ENCODE data around the gene ANAPC10.
"Not testable (repeated sequence)": the region's sequence is repeated elsewhere in the genome, so short reads cannot be mapped to it uniquely, and the experiment has no call there.

ANAPC10 gene

DNA sequence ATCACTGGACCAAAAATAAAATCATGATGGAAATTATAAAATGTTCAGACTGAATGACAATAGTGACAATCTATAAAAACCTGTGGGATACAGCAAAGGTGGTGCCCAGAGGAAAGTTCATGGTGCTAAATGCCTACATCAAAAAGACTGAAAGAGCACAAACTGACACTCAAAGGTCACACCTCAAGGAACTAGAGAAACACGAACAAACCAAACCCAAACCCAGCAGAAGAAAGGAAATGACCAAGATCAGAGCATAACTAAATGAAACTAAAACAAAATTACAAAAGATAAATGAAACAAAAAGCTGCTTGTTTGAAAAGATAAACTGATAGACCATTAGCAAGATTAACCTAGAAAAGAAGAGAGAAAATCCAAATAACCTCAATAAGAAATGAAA is 78.7 kb downstream of the ANAPC10 start:
- peaks cover 2% of the 10 kb centered on the region for H3K36me3 ChIP-seq
- DNase-seq, result no peak
- H3K9me3 ChIP-seq (ENCODE audit: severe bottlenecking), result peaks cover 7% of the 10 kb centered on the region
- H3K27me3 ChIP-seq (ENCODE audit: insufficient read depth, low read depth, severe bottlenecking), result no peaks in the 10 kb centered on the region
- TF ChIP-seq, protein P1, sequence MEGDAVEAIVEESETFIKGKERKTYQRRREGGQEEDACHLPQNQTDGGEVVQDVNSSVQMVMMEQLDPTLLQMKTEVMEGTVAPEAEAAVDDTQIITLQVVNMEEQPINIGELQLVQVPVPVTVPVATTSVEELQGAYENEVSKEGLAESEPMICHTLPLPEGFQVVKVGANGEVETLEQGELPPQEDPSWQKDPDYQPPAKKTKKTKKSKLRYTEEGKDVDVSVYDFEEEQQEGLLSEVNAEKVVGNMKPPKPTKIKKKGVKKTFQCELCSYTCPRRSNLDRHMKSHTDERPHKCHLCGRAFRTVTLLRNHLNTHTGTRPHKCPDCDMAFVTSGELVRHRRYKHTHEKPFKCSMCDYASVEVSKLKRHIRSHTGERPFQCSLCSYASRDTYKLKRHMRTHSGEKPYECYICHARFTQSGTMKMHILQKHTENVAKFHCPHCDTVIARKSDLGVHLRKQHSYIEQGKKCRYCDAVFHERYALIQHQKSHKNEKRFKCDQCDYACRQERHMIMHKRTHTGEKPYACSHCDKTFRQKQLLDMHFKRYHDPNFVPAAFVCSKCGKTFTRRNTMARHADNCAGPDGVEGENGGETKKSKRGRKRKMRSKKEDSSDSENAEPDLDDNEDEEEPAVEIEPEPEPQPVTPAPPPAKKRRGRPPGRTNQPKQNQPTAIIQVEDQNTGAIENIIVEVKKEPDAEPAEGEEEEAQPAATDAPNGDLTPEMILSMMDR (IDR thresholded peaks at IDR 0.05; ENCODE audit: low read depth, low read length), result no peak
- no peak overlapping the region for H3K4me3 ChIP-seq (ENCODE audit: low read depth, low read length)
- H3K27ac ChIP-seq, result no peak overlapping the region

DNA sequence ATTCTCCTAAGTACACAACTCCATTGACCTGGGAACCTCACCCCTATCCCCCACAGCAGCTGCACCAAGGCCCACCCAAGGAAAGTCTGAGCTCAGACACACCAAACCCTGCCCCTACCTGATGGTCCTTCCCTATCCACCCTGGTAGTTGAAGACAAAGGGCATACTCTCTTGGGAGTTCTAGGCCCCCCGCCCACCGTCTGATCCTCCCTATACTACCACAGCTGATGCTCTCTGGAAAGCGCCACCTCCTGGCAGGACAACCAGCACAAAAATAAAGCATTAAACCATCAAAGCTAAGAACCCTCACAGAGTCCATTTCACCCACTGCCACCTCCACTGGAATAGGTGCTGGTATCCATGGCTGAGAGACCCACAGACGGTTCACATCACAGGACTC is 83.6 kb downstream of the ANAPC10 start:
- TF ChIP-seq, protein P1 (IDR thresholded peaks at IDR 0.05; ENCODE audit: low read depth, low read length), result 0 out of 2 replicates have a peak, but pooled peaks have one; percentile 12
- H3K4me3 ChIP-seq (ENCODE audit: low read depth, low read length), result no peak overlapping the region
- DNase-seq, result peak; percentile 29
- 0 out of 2 replicates have a peak, but pooled peaks cover 3% of the 10 kb centered on the region for H3K36me3 ChIP-seq
- no peaks in the 10 kb centered on the region for H3K27me3 ChIP-seq (ENCODE audit: insufficient read depth, low read depth, severe bottlenecking)
- no peak overlapping the region for H3K27ac ChIP-seq
- H3K9me3 ChIP-seq (ENCODE audit: severe bottlenecking), result peaks cover 9% of the 10 kb centered on the region

DNA sequence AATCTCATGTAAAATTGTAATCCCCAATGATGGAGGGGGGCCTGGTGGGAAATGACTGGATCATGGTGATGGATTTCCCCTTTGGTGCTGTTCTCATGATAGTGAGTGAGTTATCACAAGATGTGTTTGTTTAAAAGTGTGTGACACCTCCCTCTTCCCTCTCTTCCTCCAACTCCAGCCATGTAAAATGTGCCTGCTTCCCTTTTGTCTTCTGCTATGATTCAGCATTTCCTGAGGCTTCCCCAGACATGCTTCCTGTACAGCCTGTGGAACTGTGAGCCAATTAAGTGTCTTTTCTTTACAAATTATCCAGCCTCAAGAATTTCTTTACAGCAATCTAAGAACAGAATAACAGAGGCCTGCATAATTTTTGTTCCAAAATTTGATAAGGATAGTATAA is 85.2 kb downstream of the ANAPC10 start:
- 0 out of 2 replicates have a peak, but pooled peaks cover 3% of the 10 kb centered on the region for H3K36me3 ChIP-seq
- no peak overlapping the region for H3K27ac ChIP-seq
- peaks cover 9% of the 10 kb centered on the region for H3K9me3 ChIP-seq (ENCODE audit: severe bottlenecking)
- no peaks in the 10 kb centered on the region for H3K27me3 ChIP-seq (ENCODE audit: insufficient read depth, low read depth, severe bottlenecking)
- TF ChIP-seq, protein P1 (IDR thresholded peaks at IDR 0.05; ENCODE audit: low read depth, low read length), result no peak
- no peak for DNase-seq
- H3K4me3 ChIP-seq (ENCODE audit: low read depth, low read length), result no peak overlapping the region

DNA sequence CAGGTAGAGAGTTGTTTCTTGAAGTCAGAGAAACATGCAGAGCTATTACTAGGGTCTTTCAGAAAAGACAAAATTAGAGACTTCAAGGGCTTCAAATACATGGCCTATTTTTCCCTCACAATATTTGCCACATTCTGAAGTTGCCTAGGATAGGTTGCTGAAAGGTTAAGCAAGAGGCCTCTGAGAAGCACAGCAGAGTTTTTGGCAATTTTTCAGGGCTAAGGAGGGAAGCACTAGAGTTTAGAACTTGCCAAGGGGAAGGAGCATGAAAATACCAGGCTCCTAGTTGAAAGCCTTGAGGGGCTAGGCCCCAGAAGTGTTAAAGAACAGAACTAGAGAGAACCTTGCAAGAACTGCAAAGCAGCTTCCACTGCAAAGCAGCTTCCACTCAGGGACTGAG is 86.4 kb downstream of the ANAPC10 start:
- Histone ChIP-seq H3K4me3 (ENCODE audit: low read depth, low read length) (no peak overlapping the region), H3K36me3 (0 out of 2 replicates have a peak, but pooled peaks cover 3% of the 10 kb centered on the region), H3K27me3 (ENCODE audit: insufficient read depth, low read depth, severe bottlenecking) (no peaks in the 10 kb centered on the region), H3K9me3 (ENCODE audit: severe bottlenecking) (peaks cover 9% of the 10 kb centered on the region), H3K27ac (no peak overlapping the region)
- DNase-seq, result no peak
- TF ChIP-seq, protein P1 (IDR thresholded peaks at IDR 0.05; ENCODE audit: low read depth, low read length), result no peak

DNA sequence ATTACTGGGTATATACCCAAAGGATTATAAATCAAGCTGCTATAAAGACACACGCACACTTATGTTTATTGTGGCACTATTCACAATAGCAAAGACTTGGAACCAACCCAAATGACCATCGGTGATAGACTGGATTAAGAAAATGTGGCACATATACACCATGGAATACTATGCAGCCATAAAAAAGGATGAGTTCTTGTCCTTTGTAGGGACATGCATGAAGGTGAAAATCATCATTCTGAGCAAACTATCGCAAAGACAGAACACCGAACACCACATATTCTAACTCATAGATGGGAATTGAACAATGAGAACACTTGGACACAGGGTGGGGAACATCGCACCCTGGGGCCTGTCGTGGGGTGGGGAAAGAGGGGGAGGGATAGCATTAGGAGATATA is 87.7 kb downstream of the ANAPC10 start:
- DNase-seq; H3K27me3 ChIP-seq (ENCODE audit: insufficient read depth, low read depth, severe bottlenecking); H3K27ac ChIP-seq; H3K9me3 ChIP-seq (ENCODE audit: severe bottlenecking); H3K4me3 ChIP-seq (ENCODE audit: low read depth, low read length); H3K36me3 ChIP-seq: not testable (repeated sequence)

DNA sequence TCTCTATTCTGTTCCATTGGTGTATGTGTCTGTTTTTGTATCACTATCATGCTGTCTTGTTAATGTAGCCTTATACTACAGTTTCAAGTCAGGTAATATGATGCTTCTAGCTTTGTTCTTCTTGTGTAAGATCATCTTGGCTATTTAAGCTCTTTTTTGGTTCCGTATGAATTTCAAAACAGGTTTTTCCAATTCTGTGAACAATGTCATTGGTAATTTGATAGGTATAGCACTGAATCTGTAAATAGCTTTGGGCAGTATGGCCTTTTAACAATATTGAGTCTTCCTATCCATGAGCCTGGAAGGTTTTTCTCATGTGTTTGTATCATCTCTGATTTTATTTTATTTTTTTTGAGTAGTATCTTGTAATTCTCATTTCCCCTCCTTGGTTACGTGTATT is 94.3 kb downstream of the ANAPC10 start:
- Histone ChIP-seq H3K36me3 (no peaks in the 10 kb centered on the region; the same call in 1 of the 2 replicates), H3K4me3 (ENCODE audit: low read depth, low read length) (no peak overlapping the region), H3K27ac (no peak overlapping the region), H3K9me3 (ENCODE audit: severe bottlenecking) (no peaks in the 10 kb centered on the region), H3K27me3 (ENCODE audit: insufficient read depth, low read depth, severe bottlenecking) (no peaks in the 10 kb centered on the region)
- DNase-seq, result no peak
- TF ChIP-seq, protein P1 (IDR thresholded peaks at IDR 0.05; ENCODE audit: low read depth, low read length), result no peak
